HepG2 (cell line): ENCODE results near the gene SNU13. TPM values are rescaled to one million over a fixed set of nuclear protein-coding genes. Genes with fewer than 3 reads are reported as not detected.

Experiments
- ATAC-seq: fragments of 200-7000 bp; cut with Tn5 transposase; 3 replicates; pipeline ENCODE4 v1.9.1; 2020; ENCODE audit warnings: mild to moderate bottlenecking, moderate library complexity
- BruUV-seq: library from RNA; stranded (reverse); fragments of 400-500 nt; replicated peaks from 2 replicates; lab custom pipeline; 2021; lab: Mats Ljungman, UMichigan
- CTCF ChIA-PET: fragments of 300-600 bp; formaldehyde crosslinking; extraction: SDS; loops from one replicate; lab custom pipeline; 2021; ENCODE audit warnings: low total read pairs, inconsistent platforms, low intra/inter-chr PET ratio; lab: Yijun Ruan, JAX
- POLR2A ChIA-PET: fragments of 350-600 bp; sonication (Branson Sonifier 250); formaldehyde crosslinking; loops from one replicate; lab custom pipeline; 2020; ENCODE audit warnings: antibody characterized with exemption, inconsistent platforms; lab: Yijun Ruan, JAX
- DNase-seq: peaks from one replicate; pipeline ENCODE4 v3.0.0-alpha.2; 2015; ENCODE audit warnings: low spot score
- FAIRE-seq: peaks from 3 replicates; lab custom pipeline; 2011; peaks lifted over from hg19 to GRCh38; lab: Jason Lieb, UNC
- H2AFZ ChIP-seq: one replicate; pipeline ENCODE4 v1.6.1; 2011; ENCODE audit warnings: low read length, inconsistent platforms
- H3K27ac ChIP-seq: fragments of 300-600 bp; 3 replicates; pipeline ENCODE4 v1.8.0; 2011; ENCODE audit warnings: mixed run types, mild to moderate bottlenecking, mixed read lengths, low read length, inconsistent platforms; ENCODE audit not compliant: insufficient read depth; ENCODE audit errors: extremely low read length
- H3K27me3 ChIP-seq, 2 experiments: fragments of 200-600 bp in 1 of 2; 2 replicates in 1 of 2; 3 replicates in 1 of 2; pipeline versions ENCODE4 v1.6.0 to v1.8.0; 2011; ENCODE audit warnings: low read length in 2 of 2, mild to moderate bottlenecking in 2 of 2, moderate library complexity in 2 of 2, inconsistent platforms in 1 of 2; ENCODE audit not compliant: insufficient read depth in 2 of 2, control insufficient read depth in 1 of 2
- H3K36me3 ChIP-seq, 2 experiments: fragments of 200-600 bp in 1 of 2; replicated peaks in 1 of 2; 2 replicates in 1 of 2; 3 replicates in 1 of 2; pipeline versions ENCODE4 v1.5.1 to v1.8.0; 2011; ENCODE audit warnings: low read length in 2 of 2, inconsistent platforms in 1 of 2; ENCODE audit not compliant: insufficient read depth in 2 of 2, control insufficient read depth in 1 of 2
- H3K4me1 ChIP-seq: 2 replicates; pipeline ENCODE4 v1.5.1; 2012; ENCODE audit warnings: low read length, inconsistent platforms; ENCODE audit not compliant: insufficient read depth
- H3K4me2 ChIP-seq: 2 replicates; pipeline ENCODE4 v1.6.0; 2011; ENCODE audit warnings: low read depth, low read length, inconsistent platforms
- H3K4me3 ChIP-seq, 3 experiments: fragments of 200-600 bp in 1 of 3; sonication (generic), shearing (Covaris generic) in 1 of 3; replicated peaks in 1 of 3; 2 replicates each; pipeline ENCODE4 v1.5.1; 2011 to 2016; ENCODE audit warnings: low read length in 3 of 3, inconsistent platforms in 2 of 3, low read depth in 2 of 3, mild to moderate bottlenecking in 2 of 3, control low read depth in 1 of 3, mixed read lengths in 1 of 3; ENCODE audit not compliant: insufficient read depth in 1 of 3
- H3K79me2 ChIP-seq: one replicate; pipeline ENCODE4 v1.6.1; 2011; ENCODE audit warnings: low read length, inconsistent platforms; ENCODE audit not compliant: insufficient read depth
- H3K9ac ChIP-seq: 2 replicates; pipeline ENCODE4 v1.6.0; 2011; ENCODE audit warnings: mild to moderate bottlenecking, low read depth, low read length, inconsistent platforms; ENCODE audit not compliant: insufficient read depth
- H3K9me3 ChIP-seq: 2 replicates; pipeline ENCODE4 v1.5.1; 2012; ENCODE audit warnings: mild to moderate bottlenecking, low read length
- H4K20me1 ChIP-seq: 2 replicates; pipeline ENCODE4 v1.6.0; 2011; ENCODE audit warnings: inconsistent platforms, mild to moderate bottlenecking, low read length, moderate library complexity; ENCODE audit not compliant: insufficient read depth
- HNRNPK ChIP-seq: fragments of 200-400 bp; formaldehyde crosslinking; IDR thresholded peaks from 2 replicates; pipeline ENCODE4 v1.6.1; 2018; ENCODE audit warnings: low read length, low read depth, moderate library complexity, mild to moderate bottlenecking; ENCODE audit not compliant: poor library complexity, severe bottlenecking
- PCBP1 ChIP-seq: fragments of 200-400 bp; formaldehyde crosslinking; IDR thresholded peaks from 2 replicates; pipeline ENCODE4 v1.6.1; 2017; ENCODE audit warnings: mild to moderate bottlenecking, low read depth, low read length, borderline replicate concordance
- WGBS: methylation state at CpG from one replicate; pipeline ENCODE4 v1.1.6; 2017; ENCODE audit warnings: low lambda C conversion rate; 5-methylcytosine and 5-hydroxymethylcytosine counted together
- in situ Hi-C: cut with HindIII; loops from 2 replicates; pipeline ENCODE4 v1.10.0; 2017; ENCODE audit warnings: low pct_unique_long_range_greater_than_20kb; ENCODE audit not compliant: extremely low pct_ligation_motif_present
- intact Hi-C: fragments of 100-400 bp; cut with micrococcal nuclease; formaldehyde crosslinking; loops from one replicate; pipeline ENCODE4 v1.10.0; 2022; ENCODE audit not compliant: unreplicated experiment
- polyA plus RNA-seq, 8 experiments: library from polyadenylated mRNA; depleted of rRNA in 3 of 8; stranded (reverse) in 7 of 8; unstranded in 1 of 8; fragments of >200 nt; fragmentation: Illumina TruSeq in 4 of 8; extraction: Trizol in 4 of 8; gene quantifications; 2 replicates each; pipeline versions ENCODE4 v1.2.1 to v1.2.3, GENCODE V29; 2011 to 2016; ENCODE audit warnings: low read depth in 4 of 8, missing spikeins in 1 of 8, mixed read lengths in 1 of 8; ENCODE audit not compliant: insufficient read depth in 1 of 8
- total RNA-seq, 5 experiments: library from RNA; depleted of rRNA; stranded (reverse); fragments of >200 nt; fragmentation: Illumina TruSeq; extraction: Trizol; gene quantifications; 2 replicates each; pipeline ENCODE4 v1.2.3, GENCODE V29; 2016; ENCODE audit warnings: low read depth in 1 of 5
- TF ChIP-seq, protein P1 (sequence below): sonication (generic); formaldehyde crosslinking; IDR thresholded peaks from 2 replicates; pipeline ENCODE4 v1.4.0; 2020; ENCODE audit warnings: missing genetic modification reagents
- TF ChIP-seq, protein P2 (sequence below): IDR thresholded peaks from 2 replicates; pipeline ENCODE4 v1.6.1; 2016; ENCODE audit warnings: mild to moderate bottlenecking

SNU13 gene
- total and polyA plus RNA-seq, 2 of the 13 experiments (the other 11 are each of a cell fraction or from before 2014, with no cell fraction given) = 203 to 287 TPM

DNA sequence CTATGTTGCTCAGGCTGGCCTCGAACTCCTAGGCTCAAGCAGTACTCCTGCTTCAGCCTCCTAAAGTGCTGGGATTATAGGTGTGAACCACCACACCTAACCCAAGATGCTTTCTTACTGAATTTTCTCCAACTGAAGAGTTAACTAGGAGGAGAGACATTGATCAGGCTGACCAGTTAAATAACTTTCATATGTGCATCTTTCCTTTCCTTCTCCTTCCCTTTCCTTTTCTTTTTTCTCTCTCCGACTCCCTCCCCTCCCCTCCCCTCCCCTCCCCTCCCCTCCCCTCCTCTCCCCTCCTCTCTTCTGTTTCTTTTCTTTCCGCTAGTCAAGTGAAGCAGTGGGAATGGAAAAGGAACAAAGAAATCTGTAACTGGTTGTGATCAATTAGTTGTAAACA is 40.9 kb downstream of the SNU13 start:
- no peak overlapping the region for H3K9ac ChIP-seq
- H3K4me2 ChIP-seq = no peak overlapping the region
- no peak overlapping the region for H3K27ac ChIP-seq
- H3K4me3 ChIP-seq = no peak overlapping the region
- TF ChIP-seq, protein P1, sequence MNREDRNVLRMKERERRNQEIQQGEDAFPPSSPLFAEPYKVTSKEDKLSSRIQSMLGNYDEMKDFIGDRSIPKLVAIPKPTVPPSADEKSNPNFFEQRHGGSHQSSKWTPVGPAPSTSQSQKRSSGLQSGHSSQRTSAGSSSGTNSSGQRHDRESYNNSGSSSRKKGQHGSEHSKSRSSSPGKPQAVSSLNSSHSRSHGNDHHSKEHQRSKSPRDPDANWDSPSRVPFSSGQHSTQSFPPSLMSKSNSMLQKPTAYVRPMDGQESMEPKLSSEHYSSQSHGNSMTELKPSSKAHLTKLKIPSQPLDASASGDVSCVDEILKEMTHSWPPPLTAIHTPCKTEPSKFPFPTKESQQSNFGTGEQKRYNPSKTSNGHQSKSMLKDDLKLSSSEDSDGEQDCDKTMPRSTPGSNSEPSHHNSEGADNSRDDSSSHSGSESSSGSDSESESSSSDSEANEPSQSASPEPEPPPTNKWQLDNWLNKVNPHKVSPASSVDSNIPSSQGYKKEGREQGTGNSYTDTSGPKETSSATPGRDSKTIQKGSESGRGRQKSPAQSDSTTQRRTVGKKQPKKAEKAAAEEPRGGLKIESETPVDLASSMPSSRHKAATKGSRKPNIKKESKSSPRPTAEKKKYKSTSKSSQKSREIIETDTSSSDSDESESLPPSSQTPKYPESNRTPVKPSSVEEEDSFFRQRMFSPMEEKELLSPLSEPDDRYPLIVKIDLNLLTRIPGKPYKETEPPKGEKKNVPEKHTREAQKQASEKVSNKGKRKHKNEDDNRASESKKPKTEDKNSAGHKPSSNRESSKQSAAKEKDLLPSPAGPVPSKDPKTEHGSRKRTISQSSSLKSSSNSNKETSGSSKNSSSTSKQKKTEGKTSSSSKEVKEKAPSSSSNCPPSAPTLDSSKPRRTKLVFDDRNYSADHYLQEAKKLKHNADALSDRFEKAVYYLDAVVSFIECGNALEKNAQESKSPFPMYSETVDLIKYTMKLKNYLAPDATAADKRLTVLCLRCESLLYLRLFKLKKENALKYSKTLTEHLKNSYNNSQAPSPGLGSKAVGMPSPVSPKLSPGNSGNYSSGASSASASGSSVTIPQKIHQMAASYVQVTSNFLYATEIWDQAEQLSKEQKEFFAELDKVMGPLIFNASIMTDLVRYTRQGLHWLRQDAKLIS = no peak
- TF ChIP-seq HNRNPK (peak; percentile 96), PCBP1 (0 out of 2 replicates have a peak, but pooled peaks have one; percentile 60)
- TF ChIP-seq, protein P2, sequence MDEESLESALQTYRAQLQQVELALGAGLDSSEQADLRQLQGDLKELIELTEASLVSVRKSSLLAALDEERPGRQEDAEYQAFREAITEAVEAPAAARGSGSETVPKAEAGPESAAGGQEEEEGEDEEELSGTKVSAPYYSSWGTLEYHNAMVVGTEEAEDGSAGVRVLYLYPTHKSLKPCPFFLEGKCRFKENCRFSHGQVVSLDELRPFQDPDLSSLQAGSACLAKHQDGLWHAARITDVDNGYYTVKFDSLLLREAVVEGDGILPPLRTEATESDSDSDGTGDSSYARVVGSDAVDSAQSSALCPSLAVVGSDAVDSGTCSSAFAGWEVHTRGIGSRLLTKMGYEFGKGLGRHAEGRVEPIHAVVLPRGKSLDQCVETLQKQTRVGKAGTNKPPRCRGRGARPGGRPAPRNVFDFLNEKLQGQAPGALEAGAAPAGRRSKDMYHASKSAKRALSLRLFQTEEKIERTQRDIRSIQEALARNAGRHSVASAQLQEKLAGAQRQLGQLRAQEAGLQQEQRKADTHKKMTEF (CRISPR knock-in tag) = no peak
- peaks cover 3% of the 10 kb centered on the region for H3K79me2 ChIP-seq
- intact Hi-C loops = no loop called here
- no peaks in the 10 kb centered on the region; a peak in 1 of 5 replicates for H3K27me3 ChIP-seq
- peaks cover 18 to 69% of the 10 kb centered on the region in 2 experiments for H3K36me3 ChIP-seq
- peaks cover 12% of the 10 kb centered on the region for H3K4me1 ChIP-seq
- in situ Hi-C loops = no loop called here
- no peak overlapping the region for H2AFZ ChIP-seq
- ChIA-PET POLR2A (interaction anchor here (2.6 kb wide), 1 partner anchor 26 kb away, joined by 8 read pairs; the partner anchor contains the start of genes DESI1 and XRCC6), CTCF (no interaction called here)
- WGBS = 93% methylated on average over 3 of the region's 3 CpGs
- no peaks in the 10 kb centered on the region for H3K9me3 ChIP-seq
- no peak for ATAC-seq
- FAIRE-seq = no peak
- no TSS peak for BruUV-seq
- no peak for DNase-seq
- peaks cover 3% of the 10 kb centered on the region; the same call in 1 of the 2 replicates for H4K20me1 ChIP-seq
